ENCODE measurements around the gene ANTXR2.

ANTXR2 gene

GRCh38 chr4:79920163-79920853 lies 152.7 kb downstream of the ANTXR2 start:
- TF ChIP-seq CTCF (IDR thresholded peaks at IDR 0.05; ENCODE audit: low read depth, low read length), result no peak
- no peak overlapping the region for H3K4me3 ChIP-seq (replicated peaks in 1 of 2; ENCODE audit: low read depth in 2 of 2, low read length in 2 of 2)
- no peak for DNase-seq (ENCODE audit: low read depth in 2 of 2)

GRCh38 chr4:79918292-79918691 lies 154.7 kb downstream of the ANTXR2 start:
- DNase-seq (ENCODE audit: low read depth in 2 of 2), result no peak
- H3K4me3 ChIP-seq (replicated peaks in 1 of 2; ENCODE audit: low read depth in 2 of 2, low read length in 2 of 2), result no peak overlapping the region
- no peak for TF ChIP-seq CTCF (IDR thresholded peaks at IDR 0.05; ENCODE audit: low read depth, low read length)

GRCh38 chr4:79917246-79917645 lies 155.8 kb downstream of the ANTXR2 start:
- DNase-seq (ENCODE audit: low read depth in 2 of 2), result peak; percentile 71 to 79
- peak; percentile 82 for TF ChIP-seq CTCF (IDR thresholded peaks at IDR 0.05; ENCODE audit: low read depth, low read length)
- H3K4me3 ChIP-seq (replicated peaks in 1 of 2; ENCODE audit: low read depth in 2 of 2, low read length in 2 of 2), result no peak overlapping the region

GRCh38 chr4:79915246-79915645 lies 157.8 kb downstream of the ANTXR2 start:
- no peak for TF ChIP-seq CTCF (IDR thresholded peaks at IDR 0.05; ENCODE audit: low read depth, low read length)
- DNase-seq (ENCODE audit: low read depth in 2 of 2), result no peak
- no peak overlapping the region for H3K4me3 ChIP-seq (replicated peaks in 1 of 2; ENCODE audit: low read depth in 2 of 2, low read length in 2 of 2)

GRCh38 chr4:79913581-79913980 lies 159.4 kb downstream of the ANTXR2 start:
- no peak for TF ChIP-seq CTCF (IDR thresholded peaks at IDR 0.05; ENCODE audit: low read depth, low read length)
- DNase-seq (ENCODE audit: low read depth in 2 of 2), result peak; percentile 41 to 57
- no peak overlapping the region for H3K4me3 ChIP-seq (replicated peaks in 1 of 2; ENCODE audit: low read depth in 2 of 2, low read length in 2 of 2)

- H3K4me3 ChIP-seq (replicated peaks in 1 of 2; ENCODE audit: low read depth in 2 of 2, low read length in 2 of 2), result no peak overlapping the region
- no peak for TF ChIP-seq CTCF (IDR thresholded peaks at IDR 0.05; ENCODE audit: low read depth, low read length)
- DNase-seq (ENCODE audit: low read depth in 2 of 2), result no peak
Measured at GRCh38 chr4:79907001-79907400, 166.0 kb downstream of the ANTXR2 start.

GRCh38 chr4:79906303-79906702 lies 166.7 kb downstream of the ANTXR2 start:
- TF ChIP-seq CTCF (IDR thresholded peaks at IDR 0.05; ENCODE audit: low read depth, low read length), result no peak
- DNase-seq (ENCODE audit: low read depth in 2 of 2), result no peak

More at GRCh38 chr4:79906303-79906702, 166.7 kb downstream of the ANTXR2 start:
- no peak overlapping the region for H3K4me3 ChIP-seq (replicated peaks in 1 of 2; ENCODE audit: low read depth in 2 of 2, low read length in 2 of 2)

All from cardiac fibroblast (primary cell).